ENCODE results near the gene SLC1A6.
"Not testable (repeated sequence)": the region's sequence is repeated elsewhere in the genome, so short reads cannot be mapped to it uniquely, and the experiment has no call there.

The SLC1A6 gene

GRCh38 chr19:14979476-14980255 is at the start of gene SLC1A6:
Gene SLC1A6, minus strand, starts transcription at chr19:14979864. Its CDS starts 6,954 bp downstream, at chr19:14972910.
- peak in 1 of 2 experiments; percentile 74 for DNase-seq

- no peak for DNase-seq
These were observed 48.8 kb upstream of the SLC1A6 start for GRCh38 chr19:15028490-15028889.

GRCh38 chr19:15025217-15025616 is 45.6 kb upstream of the SLC1A6 start:
- peak in 1 of 2 experiments; percentile 47 for DNase-seq

- peak in 1 of 2 experiments; percentile 65 for DNase-seq
These were observed 43.1 kb upstream of the SLC1A6 start for GRCh38 chr19:15022752-15023151.

GRCh38 chr19:15021286-15022007 is 41.8 kb upstream of the SLC1A6 start:
- DNase-seq: no peak

DNA sequence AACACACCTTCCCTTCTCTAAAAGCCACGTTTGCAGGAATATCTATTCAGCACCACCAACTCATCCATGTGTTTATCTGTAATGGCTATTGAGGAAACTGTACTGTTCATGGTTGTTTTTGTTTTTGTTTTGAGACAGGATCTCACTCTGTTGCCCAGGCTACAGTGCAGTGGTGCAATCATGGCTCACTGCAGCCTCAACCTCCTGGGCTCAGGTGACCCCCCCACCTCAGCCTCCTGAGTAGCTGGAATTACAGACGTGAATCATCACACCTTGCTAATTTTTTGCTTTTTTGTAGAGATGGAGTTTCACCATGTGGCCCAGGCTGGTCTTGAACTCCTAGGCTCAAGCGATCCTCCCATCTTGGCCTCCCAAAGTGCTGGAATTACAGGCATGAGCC is 39.2 kb upstream of the SLC1A6 start:
- not testable (repeated sequence) for DNase-seq

DNA sequence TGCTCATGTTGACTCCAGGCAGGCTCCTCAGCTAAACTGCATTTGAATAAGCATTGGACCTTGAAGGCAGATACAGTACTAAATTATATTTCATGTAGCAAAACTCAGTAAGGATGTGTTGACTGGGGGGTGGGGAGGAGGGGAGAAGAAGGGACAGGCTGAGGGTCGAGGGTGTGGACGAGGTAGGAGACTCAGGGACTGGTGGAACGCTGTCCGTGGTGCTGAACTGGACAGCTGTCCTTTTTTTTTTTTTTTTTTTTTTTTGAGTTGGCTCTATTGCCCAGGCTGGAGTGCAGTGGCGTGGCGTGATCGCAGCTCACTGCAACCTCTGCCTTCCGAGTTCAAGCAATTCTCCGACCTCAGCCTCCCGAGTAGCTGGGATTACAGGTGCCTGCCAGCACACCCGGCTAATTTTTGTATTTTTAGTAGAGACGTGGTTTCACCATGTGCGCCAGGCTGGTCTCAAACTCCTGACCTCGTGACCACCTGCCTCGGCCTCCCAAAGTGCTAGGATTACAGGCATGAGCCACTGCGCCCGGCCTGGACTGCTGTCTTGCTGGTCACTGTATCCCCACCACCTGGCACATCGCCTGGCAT is 36.4 kb upstream of the SLC1A6 start:
- peak; percentile 83 to 84 for DNase-seq

DNA sequence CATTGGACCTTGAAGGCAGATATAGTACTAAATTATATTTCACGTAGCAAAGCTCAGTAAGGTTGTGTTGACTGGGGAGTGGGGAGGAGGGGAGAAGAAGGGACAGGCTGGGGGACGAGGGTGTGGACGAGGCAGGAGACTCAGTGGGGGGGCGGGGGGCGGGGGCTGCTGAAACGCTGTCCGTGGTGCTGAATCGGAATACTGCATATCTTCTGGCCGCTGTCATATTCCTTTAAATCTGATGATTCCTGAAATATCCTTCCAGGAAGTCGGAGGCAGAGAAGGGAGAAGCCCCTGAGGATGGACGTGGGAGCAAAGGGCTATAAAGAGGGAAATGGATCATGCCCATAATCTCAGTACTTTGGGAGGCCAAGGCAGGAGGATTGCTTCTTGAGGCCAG is 34.9 kb upstream of the SLC1A6 start:
- DNase-seq: no peak

DNA sequence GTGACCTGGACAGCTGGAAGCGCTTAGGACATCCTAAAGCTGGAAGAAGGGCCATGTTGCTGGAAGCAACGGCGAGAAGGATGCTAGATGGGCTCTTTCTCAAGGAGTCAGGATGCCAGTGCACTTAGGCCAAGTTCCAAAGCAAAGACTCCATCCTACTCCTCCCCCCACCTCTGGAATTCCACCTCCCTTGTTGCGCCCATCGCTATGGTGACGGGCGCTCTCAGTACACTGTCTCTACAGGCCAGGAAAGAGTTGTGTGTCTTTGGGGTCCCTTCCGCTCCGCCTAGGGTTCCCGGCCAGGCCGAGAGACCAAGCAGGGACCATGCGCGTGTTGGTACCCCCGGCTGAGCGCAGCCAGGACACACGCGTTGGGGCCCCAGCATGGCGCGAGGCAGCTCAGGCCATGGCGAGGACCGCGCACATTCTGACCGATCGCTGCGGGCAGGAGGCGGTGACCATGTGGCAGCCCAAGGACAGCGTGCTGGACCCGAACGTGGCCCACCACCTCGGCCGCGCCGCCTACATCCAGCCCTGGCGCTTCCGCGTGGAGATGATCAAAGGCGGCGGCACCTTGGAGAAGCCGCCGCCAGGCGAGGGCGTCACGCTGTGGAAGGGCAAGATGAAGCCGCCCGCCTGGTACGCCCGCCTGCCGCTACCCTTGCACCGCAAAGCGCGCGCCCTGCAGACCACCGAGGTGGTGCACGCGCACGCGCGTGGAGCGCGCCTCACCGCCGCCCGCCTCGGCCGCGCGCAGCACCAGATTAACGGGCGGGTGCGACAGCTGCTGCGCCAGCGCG is 31.0 kb upstream of the SLC1A6 start:
- DNase-seq: no peak

- peak in 1 of 2 experiments; percentile 54 for DNase-seq
These were observed 28.6 kb upstream of the SLC1A6 start for GRCh38 chr19:15008308-15008707.

DNA sequence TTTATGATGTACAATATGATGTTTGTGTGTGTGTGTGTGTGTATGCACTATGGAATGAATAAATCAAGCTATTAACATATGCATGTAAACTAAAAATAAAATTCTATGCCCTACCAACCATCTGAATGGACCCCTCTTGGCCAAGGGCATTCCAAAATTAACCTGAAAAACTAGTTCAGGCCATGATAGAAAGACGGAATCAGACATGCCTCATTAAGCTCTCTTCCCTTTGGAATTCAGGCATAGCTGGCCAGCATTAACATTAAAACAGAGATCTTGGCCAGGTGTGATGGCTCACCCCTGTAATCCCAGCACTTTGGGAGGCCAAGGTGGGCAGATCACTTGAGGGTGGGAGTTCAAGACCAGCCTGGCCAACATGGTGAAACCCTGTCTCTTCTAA is 18.3 kb upstream of the SLC1A6 start:
- no peak for DNase-seq

DNA sequence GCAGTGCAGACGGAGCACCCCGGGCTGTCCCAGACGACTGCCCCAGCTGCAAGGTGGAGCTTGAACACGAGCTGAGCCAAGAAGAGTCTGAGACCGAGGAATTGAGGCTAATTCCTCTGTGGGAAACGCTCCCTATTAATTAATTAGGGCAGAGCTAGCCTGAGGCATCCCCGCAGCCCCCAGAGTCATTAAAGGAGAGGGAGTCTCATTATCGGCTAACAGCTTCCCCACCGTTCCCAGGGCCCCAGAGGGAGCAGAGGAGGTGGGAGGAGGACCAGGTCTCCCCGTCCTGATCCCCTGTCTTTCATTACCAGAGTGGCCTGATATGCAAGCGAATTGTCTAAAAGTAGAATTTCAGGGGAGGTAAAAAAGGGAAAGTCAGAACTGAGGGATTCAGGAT is 13.1 kb upstream of the SLC1A6 start:
- DNase-seq: no peak

DNA sequence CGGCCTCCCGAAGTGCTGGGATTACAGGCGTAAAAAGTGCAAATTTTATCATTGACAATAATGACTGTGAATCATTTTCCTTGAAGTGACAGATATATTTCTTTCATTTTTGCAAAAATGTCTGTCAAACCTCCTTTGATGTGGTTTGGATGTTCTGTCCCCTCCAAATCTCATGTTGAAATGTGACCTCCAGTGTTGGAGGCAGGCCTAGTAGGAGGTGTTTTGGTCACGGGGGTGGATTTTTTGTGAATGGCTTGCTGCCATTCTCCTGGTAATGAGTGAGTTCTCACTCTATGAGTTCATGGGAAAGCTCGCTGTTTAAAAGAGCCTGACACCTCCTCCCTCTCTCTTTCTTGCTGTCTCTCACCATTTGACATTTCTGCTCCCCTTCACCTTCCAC is 5.5 kb upstream of the SLC1A6 start:
- DNase-seq: no peak

- no peak for DNase-seq
These were observed 1.4 kb downstream of the SLC1A6 start for GRCh38 chr19:14978161-14978776.

DNA sequence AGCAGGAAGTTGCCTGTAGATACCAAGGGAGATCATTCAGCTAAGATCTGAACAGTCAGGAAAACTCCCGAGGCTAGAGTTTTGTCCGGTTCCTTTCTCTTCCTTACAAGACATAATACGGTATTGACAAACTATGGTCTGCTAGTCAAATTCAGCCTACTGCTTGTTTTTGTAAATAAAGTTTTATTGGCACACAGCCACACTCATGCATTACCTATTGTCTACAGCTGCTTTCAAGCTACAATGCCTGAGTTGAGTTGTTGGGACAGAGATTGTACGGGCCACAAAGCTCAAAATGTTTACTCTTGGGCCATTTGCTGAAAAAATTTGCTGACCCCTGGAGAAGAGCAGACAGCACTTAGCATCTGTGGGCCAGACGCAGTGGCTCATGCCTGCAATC is 2.5 kb downstream of the SLC1A6 start:
- no peak for DNase-seq

DNA sequence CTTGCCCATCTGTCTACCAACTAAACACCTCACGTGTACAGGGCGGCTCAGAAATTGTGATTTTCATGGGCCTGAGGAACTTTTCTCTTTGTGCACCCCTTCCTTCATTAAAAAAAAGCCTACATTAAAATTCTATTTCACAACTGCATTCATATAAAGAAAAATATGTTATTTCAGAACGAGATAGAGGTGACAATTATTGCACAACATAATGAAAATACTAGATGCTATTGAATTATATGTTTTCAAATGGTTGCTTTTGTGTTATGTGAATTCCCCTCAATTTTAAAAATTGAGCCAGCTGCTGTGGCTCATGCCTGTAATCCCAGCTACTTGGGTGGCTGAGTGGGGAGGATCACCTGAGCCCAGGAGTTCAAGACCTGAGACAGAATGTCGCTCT is 5.2 kb downstream of the SLC1A6 start:
- no peak for DNase-seq

GRCh38 chr19:14972676-14973075 is 7.0 kb downstream of the SLC1A6 start:
- DNase-seq: no peak

DNA sequence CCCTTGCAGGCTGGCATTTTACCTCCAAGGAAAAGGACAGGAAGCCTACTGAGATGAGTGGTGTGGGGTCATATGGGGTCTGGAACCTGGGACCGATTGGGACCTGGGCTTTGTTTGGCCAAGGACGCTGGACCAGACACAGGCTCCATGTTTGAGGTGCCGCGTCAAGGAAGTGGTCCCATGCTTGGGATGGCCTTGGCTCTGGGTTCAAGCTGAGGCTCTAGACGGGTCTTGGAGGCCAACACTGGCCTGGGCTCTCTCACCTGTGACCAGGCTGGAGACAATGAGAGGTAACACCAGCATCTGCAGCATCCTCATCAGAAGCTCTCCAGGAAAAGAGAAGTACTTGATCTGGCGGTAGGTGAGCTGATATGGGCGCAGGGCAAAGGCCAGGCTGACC is 8.2 kb downstream of the SLC1A6 start:
- DNase-seq: no peak

- DNase-seq: no peak
These were observed 11.4 kb downstream of the SLC1A6 start for GRCh38 chr19:14968247-14968646.

GRCh38 chr19:14961956-14962685 is 17.5 kb downstream of the SLC1A6 start:
- DNase-seq: no peak

DNA sequence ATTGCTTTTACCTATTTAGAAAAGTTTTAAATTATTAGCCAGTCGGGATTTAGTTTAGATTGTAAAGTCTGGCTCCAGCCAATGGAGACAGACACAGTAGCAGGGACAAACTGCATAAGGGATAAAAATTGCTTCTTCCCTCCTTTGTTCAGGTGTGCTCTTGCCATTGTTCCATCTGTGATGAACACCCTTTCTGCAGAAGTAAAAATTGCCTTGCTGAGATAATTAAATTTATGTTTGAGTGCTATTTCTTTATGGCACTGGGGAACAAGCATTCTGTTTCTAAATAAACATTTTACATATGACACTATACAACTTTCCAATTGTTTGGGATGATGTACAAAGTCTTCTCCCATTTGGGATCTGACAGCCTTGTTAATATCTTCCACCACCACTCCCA is 20.4 kb downstream of the SLC1A6 start:
- no peak for DNase-seq

GRCh38 chr19:14957464-14957863 is 22.2 kb downstream of the SLC1A6 start:
- no peak for DNase-seq
